Peyer's patch (tissue), 4 donors: ENCODE results near the gene MOB1B.

Experiments used
- POLR2A ChIP-seq, 2 donors: fragments of 450-650 bp; IDR thresholded peaks; one replicate each; pipeline ENCODE4 v1.5.1; 2017; ENCODE audit warnings: antibody characterized with exemption in 2 of 2, mild to moderate bottlenecking in 2 of 2, moderate library complexity in 2 of 2
- TF ChIP-seq, protein P1 (sequence below), 6 experiments: fragments of 450-650 bp in 4 of 6; fragments of 200-600 bp in 2 of 6; sonication (generic) in 1 of 6; IDR thresholded peaks; one replicate each; pipeline ENCODE4 v1.5.1; 2017 to 2019; ENCODE audit warnings: antibody characterized with exemption in 6 of 6, mild to moderate bottlenecking in 3 of 6, moderate library complexity in 1 of 6

DNA sequence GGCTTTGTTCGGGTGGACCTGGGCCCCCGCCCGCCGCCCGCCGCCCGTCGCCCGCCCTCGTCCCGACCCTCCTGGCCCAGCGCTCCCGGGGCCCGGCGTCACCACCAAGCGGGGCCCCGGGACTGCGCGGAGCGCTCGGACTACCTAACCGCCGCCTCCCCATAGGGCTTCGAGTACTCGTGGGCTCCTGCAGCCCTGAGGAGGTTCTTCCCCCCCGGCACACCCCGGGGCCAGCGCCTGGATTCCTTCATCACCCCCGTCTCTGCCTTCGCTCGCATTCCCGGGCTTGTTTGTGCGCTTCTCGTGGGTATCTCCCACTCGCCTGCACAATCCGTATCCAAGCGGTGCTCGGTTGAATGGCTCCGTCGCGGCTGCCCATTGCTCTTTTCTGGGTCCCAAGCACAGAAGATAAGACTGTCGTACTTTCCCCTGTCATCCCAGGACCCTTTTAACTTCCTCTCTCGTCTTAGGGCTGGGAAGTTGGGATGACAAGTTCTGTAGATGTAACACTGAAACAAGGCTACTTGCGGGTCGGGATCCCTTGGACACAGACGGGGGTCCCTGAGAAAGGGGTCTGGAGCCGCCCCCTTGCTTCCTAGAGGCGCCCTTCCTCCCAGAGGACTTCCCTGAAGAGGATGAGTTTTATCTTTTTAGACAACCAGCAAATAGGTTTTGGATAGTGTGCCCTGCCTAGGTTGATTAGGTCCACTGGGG lies 565 bp downstream of the MOB1B start:
- TF ChIP-seq, protein P1, sequence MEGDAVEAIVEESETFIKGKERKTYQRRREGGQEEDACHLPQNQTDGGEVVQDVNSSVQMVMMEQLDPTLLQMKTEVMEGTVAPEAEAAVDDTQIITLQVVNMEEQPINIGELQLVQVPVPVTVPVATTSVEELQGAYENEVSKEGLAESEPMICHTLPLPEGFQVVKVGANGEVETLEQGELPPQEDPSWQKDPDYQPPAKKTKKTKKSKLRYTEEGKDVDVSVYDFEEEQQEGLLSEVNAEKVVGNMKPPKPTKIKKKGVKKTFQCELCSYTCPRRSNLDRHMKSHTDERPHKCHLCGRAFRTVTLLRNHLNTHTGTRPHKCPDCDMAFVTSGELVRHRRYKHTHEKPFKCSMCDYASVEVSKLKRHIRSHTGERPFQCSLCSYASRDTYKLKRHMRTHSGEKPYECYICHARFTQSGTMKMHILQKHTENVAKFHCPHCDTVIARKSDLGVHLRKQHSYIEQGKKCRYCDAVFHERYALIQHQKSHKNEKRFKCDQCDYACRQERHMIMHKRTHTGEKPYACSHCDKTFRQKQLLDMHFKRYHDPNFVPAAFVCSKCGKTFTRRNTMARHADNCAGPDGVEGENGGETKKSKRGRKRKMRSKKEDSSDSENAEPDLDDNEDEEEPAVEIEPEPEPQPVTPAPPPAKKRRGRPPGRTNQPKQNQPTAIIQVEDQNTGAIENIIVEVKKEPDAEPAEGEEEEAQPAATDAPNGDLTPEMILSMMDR (IDR thresholded peaks at IDR 0.05): no peak
- TF ChIP-seq POLR2A (IDR thresholded peaks at IDR 0.05): no peak
